Right lung (tissue), 5 donors: ENCODE measurements around the gene EI24. TPM values are rescaled to one million over a fixed set of nuclear protein-coding genes. Genes with fewer than 3 reads are reported as not detected.
A peak's percentile ranks its signal among the peaks of the same experiment; 100 is the strongest.

ENCODE experiments used
- DNase-seq, 2 donors: peaks; one replicate each; pipeline ENCODE4 v3.0.0-alpha.2; 2013
- polyA plus RNA-seq, 5 donors: library from polyadenylated mRNA; unstranded; fragments of 120-200 nt; gene quantifications; one replicate each; pipeline versions ENCODE4 v1.2.1 to v1.2.3, GENCODE V29; 2013; ENCODE audit warnings: inconsistent platforms in 1 of 5, low replicate concordance in 1 of 5; ENCODE audit not compliant: insufficient read length in 5 of 5, insufficient read depth in 1 of 5

The EI24 gene
- polyA plus RNA-seq, 5 donors = 105 to 123 (median 121) TPM

GRCh38 chr11:125625630-125626287 is 56.5 kb downstream of the EI24 start:
- DNase-seq = peak; percentile 92 to 93

DNA sequence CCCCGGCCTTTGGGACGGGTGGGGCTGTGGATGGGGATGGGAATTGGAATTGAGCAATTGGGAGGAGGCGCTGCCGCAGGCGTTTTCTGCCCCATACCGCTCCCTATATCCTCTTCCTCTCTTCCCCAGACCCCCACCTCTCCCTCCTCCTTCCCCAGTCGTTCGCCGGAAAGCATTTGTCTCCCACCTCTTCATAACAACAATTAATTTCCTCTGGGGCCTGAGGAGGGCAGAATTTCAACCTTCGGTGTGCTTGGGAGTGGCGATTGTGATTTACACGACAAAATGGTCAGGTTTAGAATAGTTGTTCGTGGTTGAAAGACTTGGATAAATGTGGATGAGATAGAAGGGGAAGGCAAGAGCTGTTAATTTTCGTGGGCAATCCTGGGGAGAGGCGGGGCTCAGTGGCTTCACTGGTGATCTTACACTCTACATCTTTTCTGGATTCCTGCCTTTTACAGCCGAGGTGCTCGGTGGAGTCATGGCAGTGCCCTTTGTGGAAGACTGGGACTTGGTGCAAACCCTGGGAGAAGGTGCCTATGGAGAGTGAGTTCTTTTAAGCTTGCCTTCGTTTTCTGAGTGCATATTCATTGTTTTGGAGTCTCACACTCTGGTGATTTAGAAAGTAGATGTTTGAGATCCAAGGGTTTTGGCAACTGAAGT is 57.1 kb downstream of the EI24 start:
- no peak for DNase-seq

- DNase-seq = no peak
Measured at GRCh38 chr11:125627236-125627910, 58.1 kb downstream of the EI24 start.

Other genes starting within 250 kb of the EI24 start
- 10 to 100 TPM; 24.3 to 31.9 (median 28.2) TPM for gene FEZ1, start 73.2 kb upstream of the EI24 start, polyA plus RNA-seq
- gene STT3A, start 23.4 kb downstream of the EI24 start, polyA plus RNA-seq = 100 to 1,000 TPM; 184 to 214 (median 200) TPM
- gene CHEK1, start 55.7 kb downstream of the EI24 start, polyA plus RNA-seq = 10 to 100 TPM; 13.7 to 29.6 (median 24.5) TPM
- 1 to 10 TPM in 2 of 5 donors, under 1 TPM in 3; 0.51 to 1.3 (median 0.78) TPM for gene ACRV1, start 111.4 kb downstream of the EI24 start, polyA plus RNA-seq
- gene PATE1, start 176.8 kb downstream of the EI24 start, polyA plus RNA-seq = under 1 TPM in 2 of 5 donors, not detected in 3; 0.14 to 0.19 TPM
- gene PATE2, start 209.4 kb downstream of the EI24 start, polyA plus RNA-seq = under 1 TPM in 4 of 5 donors, not detected in 1; 0.14 to 0.36 (median 0.18) TPM
- not detected for gene PATE3, start 218.7 kb downstream of the EI24 start, polyA plus RNA-seq